ENCODE data around the gene CHST8.

DNA sequence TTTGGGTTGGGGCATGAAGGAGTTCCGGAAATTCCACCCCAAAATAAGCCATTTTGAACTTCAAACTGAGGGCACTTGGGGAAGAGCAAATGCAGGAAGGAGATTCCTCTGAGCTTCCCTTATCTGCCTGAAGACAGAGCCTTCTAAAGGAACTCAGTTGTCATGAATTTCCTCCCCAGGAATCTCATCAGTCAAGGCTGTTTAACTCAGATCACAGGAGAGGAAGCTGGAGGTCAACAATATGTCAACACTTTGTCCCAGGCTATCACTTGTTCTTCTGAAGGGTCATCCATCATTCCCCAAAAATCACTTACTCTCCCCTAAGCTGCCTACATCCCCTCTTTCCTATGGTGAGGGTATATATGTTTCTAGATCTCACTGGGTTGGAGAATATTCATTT, 26.0 kb upstream of the CHST8 start:
- TF ChIP-seq, protein P1, sequence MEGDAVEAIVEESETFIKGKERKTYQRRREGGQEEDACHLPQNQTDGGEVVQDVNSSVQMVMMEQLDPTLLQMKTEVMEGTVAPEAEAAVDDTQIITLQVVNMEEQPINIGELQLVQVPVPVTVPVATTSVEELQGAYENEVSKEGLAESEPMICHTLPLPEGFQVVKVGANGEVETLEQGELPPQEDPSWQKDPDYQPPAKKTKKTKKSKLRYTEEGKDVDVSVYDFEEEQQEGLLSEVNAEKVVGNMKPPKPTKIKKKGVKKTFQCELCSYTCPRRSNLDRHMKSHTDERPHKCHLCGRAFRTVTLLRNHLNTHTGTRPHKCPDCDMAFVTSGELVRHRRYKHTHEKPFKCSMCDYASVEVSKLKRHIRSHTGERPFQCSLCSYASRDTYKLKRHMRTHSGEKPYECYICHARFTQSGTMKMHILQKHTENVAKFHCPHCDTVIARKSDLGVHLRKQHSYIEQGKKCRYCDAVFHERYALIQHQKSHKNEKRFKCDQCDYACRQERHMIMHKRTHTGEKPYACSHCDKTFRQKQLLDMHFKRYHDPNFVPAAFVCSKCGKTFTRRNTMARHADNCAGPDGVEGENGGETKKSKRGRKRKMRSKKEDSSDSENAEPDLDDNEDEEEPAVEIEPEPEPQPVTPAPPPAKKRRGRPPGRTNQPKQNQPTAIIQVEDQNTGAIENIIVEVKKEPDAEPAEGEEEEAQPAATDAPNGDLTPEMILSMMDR (conservative IDR thresholded peaks at IDR 0.05), result no peak
- TF ChIP-seq EZH2 (IDR thresholded peaks at IDR 0.05; ENCODE audit: low read depth), result no peak
